ENCODE results near the gene RIT1.

GRCh38 chr1:155960081-155960745 lies 49.1 kb upstream of the RIT1 start:
- no peak for TF ChIP-seq CTCF (IDR thresholded peaks at IDR 0.05)
- no peak for TF ChIP-seq POLR2A (IDR thresholded peaks at IDR 0.05)
